Measurements from ENCODE around the gene RP2.

Gene RP2

GRCh38 chrX:46865281-46865680, 28.4 kb downstream of the RP2 start:
- no peak for TF ChIP-seq ZFX (IDR thresholded peaks at IDR 0.05)
- TF ChIP-seq, protein P1, sequence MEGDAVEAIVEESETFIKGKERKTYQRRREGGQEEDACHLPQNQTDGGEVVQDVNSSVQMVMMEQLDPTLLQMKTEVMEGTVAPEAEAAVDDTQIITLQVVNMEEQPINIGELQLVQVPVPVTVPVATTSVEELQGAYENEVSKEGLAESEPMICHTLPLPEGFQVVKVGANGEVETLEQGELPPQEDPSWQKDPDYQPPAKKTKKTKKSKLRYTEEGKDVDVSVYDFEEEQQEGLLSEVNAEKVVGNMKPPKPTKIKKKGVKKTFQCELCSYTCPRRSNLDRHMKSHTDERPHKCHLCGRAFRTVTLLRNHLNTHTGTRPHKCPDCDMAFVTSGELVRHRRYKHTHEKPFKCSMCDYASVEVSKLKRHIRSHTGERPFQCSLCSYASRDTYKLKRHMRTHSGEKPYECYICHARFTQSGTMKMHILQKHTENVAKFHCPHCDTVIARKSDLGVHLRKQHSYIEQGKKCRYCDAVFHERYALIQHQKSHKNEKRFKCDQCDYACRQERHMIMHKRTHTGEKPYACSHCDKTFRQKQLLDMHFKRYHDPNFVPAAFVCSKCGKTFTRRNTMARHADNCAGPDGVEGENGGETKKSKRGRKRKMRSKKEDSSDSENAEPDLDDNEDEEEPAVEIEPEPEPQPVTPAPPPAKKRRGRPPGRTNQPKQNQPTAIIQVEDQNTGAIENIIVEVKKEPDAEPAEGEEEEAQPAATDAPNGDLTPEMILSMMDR (conservative IDR thresholded peaks at IDR 0.05): no peak
- H3K27ac ChIP-seq: no peak overlapping the region

- TF ChIP-seq, protein P1 (conservative IDR thresholded peaks at IDR 0.05): no peak
- no peak for TF ChIP-seq ZFX (IDR thresholded peaks at IDR 0.05)
- H3K27ac ChIP-seq: no peak overlapping the region
Measured at GRCh38 chrX:46866726-46867125, 29.9 kb downstream of the RP2 start.

GRCh38 chrX:46873746-46874145, 36.9 kb downstream of the RP2 start:
- no peak overlapping the region for H3K27ac ChIP-seq

GRCh38 chrX:46876901-46877300, 40.1 kb downstream of the RP2 start:
- TF ChIP-seq ZFX (IDR thresholded peaks at IDR 0.05): no peak
- TF ChIP-seq, protein P1 (conservative IDR thresholded peaks at IDR 0.05): no peak
- no peak overlapping the region for H3K27ac ChIP-seq

More at GRCh38 chrX:46873746-46874145, 36.9 kb downstream of the RP2 start:
- TF ChIP-seq, protein P1 (conservative IDR thresholded peaks at IDR 0.05): no peak
- TF ChIP-seq ZFX (IDR thresholded peaks at IDR 0.05): no peak

- TF ChIP-seq, protein P1 (conservative IDR thresholded peaks at IDR 0.05): no peak
- TF ChIP-seq ZFX (IDR thresholded peaks at IDR 0.05): no peak
- H3K27ac ChIP-seq: no peak overlapping the region
Measured at GRCh38 chrX:46882266-46882665, 45.4 kb downstream of the RP2 start.

- H3K27ac ChIP-seq: no peak overlapping the region
- no peak for TF ChIP-seq ZFX (IDR thresholded peaks at IDR 0.05)
- TF ChIP-seq, protein P1 (conservative IDR thresholded peaks at IDR 0.05): no peak
Measured at GRCh38 chrX:46884799-46885198, 48.0 kb downstream of the RP2 start.

DNA sequence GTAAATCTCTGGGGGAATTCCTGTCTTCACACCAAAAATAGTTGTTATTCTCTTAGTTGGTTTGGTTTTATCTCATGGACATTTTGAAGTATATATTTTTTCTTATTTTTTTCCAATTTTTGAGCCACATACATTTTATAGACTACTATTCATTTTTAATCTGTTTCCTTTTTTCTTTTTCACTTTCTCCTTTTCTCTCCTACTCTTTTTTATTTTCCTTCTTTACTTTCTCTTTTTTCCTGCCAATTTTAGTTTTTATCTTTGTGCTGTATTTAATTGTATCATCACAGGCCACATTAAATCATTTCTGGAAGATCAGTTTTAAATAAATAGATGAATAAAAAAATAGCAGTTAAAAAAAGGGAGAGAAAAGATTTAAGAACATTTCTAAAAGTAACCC, 61.4 kb downstream of the RP2 start:
- no peak for TF ChIP-seq ZFX (IDR thresholded peaks at IDR 0.05)
- TF ChIP-seq, protein P1 (conservative IDR thresholded peaks at IDR 0.05): no peak
- no peak overlapping the region for H3K27ac ChIP-seq

Measured in C4-2B (cell line).